K562 (cell line): ENCODE results near the gene NUP153. TPM values are rescaled to one million over a fixed set of nuclear protein-coding genes. Genes with fewer than 3 reads are reported as not detected.
A peak's percentile ranks its signal among the peaks of the same experiment; 100 is the strongest.

Experiments used
- C11orf30 ChIP-seq: fragments of 450-650 bp; IDR thresholded peaks from 2 replicates; pipeline ENCODE4 v1.6.1; 2016; ENCODE audit warnings: low read depth, mild to moderate bottlenecking
- CEBPB ChIP-seq: fragments of 450-650 bp; IDR thresholded peaks from 2 replicates; pipeline ENCODE4 v1.6.1; 2016; ENCODE audit warnings: missing genetic modification characterization, missing compliant biosample characterization
- HDAC1 ChIP-seq, 2 experiments: fragments of 450-650 bp; IDR thresholded peaks; 2 replicates each; pipeline ENCODE4 v1.6.1; 2016 to 2017; ENCODE audit warnings: inconsistent platforms in 1 of 2, mild to moderate bottlenecking in 1 of 2, moderate library complexity in 1 of 2
- ILK ChIP-seq: fragments of 450-650 bp; IDR thresholded peaks from 2 replicates; pipeline ENCODE4 v1.6.1; 2016; ENCODE audit warnings: missing genetic modification characterization, low read depth, mild to moderate bottlenecking, missing compliant biosample characterization, moderate library complexity, borderline replicate concordance
- KDM5B ChIP-seq: fragments of 200-600 bp; sonication (generic); IDR thresholded peaks from 2 replicates; pipeline ENCODE4 v1.6.1; 2012; ENCODE audit warnings: low read depth, mild to moderate bottlenecking, moderate library complexity, low read length, control low read depth, inconsistent platforms; ENCODE audit not compliant: insufficient replicate concordance
- TCF3 ChIP-seq: sonication (generic); formaldehyde crosslinking; IDR thresholded peaks from 2 replicates; pipeline ENCODE4 v1.4.0; 2020; ENCODE audit warnings: mild to moderate bottlenecking, missing genetic modification reagents
- ZNF175 ChIP-seq: fragments of 200-800 bp; sonication (Bioruptor generic); IDR thresholded peaks from 2 replicates; pipeline ENCODE4 v1.6.1; 2016; ENCODE audit warnings: low read depth, mild to moderate bottlenecking, missing genetic modification characterization, missing compliant biosample characterization
- ZNF644 ChIP-seq: fragments of 200-800 bp; sonication (Bioruptor generic); IDR thresholded peaks from 2 replicates; pipeline ENCODE4 v1.6.1; 2016; ENCODE audit warnings: low read depth, missing genetic modification characterization, missing compliant biosample characterization
- polyA plus RNA-seq, 8 experiments: library from polyadenylated mRNA; depleted of rRNA in 4 of 8; stranded (reverse) in 5 of 8; unstranded in 3 of 8; fragments of >200 nt; fragmentation: Nextera tagmentation in 2 of 8; fragmentation: Illumina TruSeq in 1 of 8; extraction: Ambion mirVana in 2 of 8; extraction: Trizol in 1 of 8; gene quantifications; 2 replicates each; pipeline versions ENCODE4 v1.2.1 to v1.2.3, GENCODE V29; 2011 to 2014; ENCODE audit warnings: inconsistent platforms in 1 of 8, missing spikeins in 1 of 8
- total RNA-seq, 7 experiments: library from RNA; depleted of rRNA in 6 of 7; stranded (reverse); fragments of >200 nt in 6 of 7; fragmentation: Illumina TruSeq in 2 of 7; extraction: Trizol in 2 of 7; gene quantifications; 2 replicates each; pipeline versions ENCODE4 v1.2.1 to v1.2.3, GENCODE V29; 2011 to 2021; ENCODE audit warnings: low replicate concordance in 1 of 7
- TF ChIP-seq, protein P1 (sequence below), 2 experiments: fragments of 450-650 bp; IDR thresholded peaks; 2 replicates each; pipeline ENCODE4 v1.6.1; 2016; ENCODE audit warnings: mild to moderate bottlenecking in 2 of 2, borderline replicate concordance in 1 of 2, low read depth in 1 of 2, moderate library complexity in 1 of 2
- TF ChIP-seq, protein P2 (sequence below): sonication (generic); formaldehyde crosslinking; IDR thresholded peaks from 2 replicates; pipeline ENCODE4 v1.8.1; 2023; ENCODE audit warnings: mild to moderate bottlenecking, missing genetic modification reagents
- TF ChIP-seq, protein P3 (sequence below): IDR thresholded peaks from 2 replicates; pipeline ENCODE4 v1.6.1; 2012; ENCODE audit warnings: low read depth, low read length, improper control_type of control experiment, borderline replicate concordance
- TF ChIP-seq, protein P4 (sequence below), 2 experiments: fragments of 450-650 bp; conservative IDR thresholded peaks; 2 replicates each; pipeline ENCODE4 v1.6.1; 2017; ENCODE audit warnings: mild to moderate bottlenecking in 2 of 2, moderate library complexity in 2 of 2

Gene NUP153
- total and polyA plus RNA-seq, 9 of the 15 experiments (the other 6 are each of a cell fraction or from before 2014, with no cell fraction given): 21.9 to 110 (median 84.8) TPM

DNA sequence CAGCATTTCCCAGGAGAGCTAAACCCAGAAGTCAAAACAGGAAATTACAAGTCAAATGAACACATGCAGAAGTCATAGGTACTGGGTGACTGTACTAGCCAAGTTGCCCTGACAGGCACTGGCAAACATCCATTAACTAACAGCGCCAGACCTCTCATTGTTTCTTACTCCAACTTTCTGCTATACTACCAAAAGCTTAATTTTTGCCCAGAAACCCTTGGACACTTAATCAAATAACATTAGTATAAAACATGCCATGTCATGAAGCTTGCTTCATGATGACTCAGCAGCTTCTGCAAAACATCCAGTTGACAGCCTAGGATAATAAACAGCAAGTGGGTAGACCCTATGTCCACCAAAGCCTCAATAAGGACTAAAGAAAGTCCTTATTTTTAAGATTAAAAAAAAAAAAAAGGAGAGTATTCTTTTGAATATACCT lies 3.5 kb downstream of the NUP153 start (continued):
- TF ChIP-seq, protein P1, sequence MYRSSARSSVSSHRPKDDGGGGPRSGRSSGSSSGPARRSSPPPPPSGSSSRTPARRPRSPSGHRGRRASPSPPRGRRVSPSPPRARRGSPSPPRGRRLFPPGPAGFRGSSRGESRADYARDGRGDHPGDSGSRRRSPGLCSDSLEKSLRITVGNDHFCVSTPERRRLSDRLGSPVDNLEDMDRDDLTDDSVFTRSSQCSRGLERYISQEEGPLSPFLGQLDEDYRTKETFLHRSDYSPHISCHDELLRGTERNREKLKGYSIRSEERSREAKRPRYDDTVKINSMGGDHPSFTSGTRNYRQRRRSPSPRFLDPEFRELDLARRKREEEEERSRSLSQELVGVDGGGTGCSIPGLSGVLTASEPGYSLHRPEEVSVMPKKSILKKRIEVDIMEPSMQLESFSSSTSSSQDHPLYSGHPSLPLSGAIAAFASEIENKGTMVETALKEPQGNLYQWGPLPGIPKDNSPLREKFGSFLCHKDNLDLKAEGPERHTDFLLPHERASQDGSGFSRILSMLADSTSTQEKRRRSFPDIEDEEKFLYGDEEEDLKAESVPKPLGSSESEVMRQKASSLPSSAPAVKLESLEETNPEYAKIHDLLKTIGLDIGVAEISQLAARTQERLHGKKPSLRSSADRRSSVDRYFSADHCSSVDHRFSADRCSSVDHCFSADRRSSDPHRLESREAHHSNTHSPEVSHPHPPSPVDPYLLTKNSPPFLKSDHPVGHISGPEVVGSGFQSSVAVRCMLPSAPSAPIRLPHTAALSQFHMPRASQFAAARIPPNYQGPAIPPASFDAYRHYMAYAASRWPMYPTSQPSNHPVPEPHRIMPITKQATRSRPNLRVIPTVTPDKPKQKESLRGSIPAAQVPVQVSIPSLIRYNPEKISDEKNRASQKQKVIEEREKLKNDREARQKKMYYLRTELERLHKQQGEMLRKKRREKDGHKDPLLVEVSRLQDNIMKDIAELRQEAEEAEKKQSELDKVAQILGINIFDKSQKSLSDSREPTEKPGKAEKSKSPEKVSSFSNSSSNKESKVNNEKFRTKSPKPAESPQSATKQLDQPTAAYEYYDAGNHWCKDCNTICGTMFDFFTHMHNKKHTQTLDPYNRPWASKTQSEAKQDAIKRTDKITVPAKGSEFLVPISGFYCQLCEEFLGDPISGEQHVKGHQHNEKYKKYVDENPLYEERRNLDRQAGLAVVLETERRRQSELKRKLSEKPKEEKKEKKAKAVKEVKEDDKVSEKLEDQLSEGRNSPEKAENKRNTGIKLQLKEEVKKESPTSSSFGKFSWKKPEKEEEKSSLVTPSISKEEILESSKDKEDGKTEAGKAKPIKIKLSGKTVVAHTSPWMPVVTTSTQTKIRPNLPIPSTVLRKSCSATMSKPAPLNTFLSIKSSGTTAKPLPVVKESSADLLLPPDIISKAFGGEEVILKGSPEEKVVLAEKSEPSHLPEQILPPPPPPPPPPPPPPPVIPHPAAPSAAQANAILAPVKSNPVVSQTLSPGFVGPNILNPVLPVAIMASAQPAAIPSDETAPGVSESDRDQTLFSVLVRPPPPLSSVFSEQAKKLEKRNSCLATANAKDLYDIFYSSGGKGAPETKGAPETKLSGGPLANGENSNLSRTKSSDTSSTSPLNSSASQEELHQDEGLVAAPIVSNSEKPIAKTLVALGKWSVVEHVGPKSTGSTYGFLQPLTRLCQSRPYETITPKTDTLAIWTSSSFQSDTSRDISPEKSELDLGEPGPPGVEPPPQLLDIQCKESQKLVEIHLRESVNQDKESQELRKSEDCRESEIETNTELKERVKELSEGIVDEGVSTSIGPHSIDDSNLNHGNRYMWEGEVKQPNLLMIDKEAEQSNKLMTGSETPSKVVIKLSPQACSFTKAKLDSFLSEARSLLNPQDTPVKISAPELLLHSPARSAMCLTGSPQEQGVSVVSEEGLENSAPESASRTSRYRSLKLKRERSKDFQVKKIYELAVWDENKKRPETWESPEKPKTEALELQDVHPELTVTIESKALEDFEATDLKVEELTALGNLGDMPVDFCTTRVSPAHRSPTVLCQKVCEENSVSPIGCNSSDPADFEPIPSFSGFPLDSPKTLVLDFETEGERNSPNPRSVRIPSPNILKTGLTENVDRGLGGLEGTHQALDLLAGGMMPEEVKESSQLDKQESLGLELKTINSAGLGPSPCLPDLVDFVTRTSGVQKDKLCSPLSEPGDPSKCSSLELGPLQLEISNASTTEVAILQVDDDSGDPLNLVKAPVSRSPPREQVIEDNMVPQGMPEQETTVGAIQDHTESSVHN (IDR thresholded peaks at IDR 0.05; ENCODE audit: borderline replicate concordance in 1 of 2, low read depth in 1 of 2): peak in 1 of 2 experiments; percentile 65; a peak in 1 of 4 replicates
- TF ChIP-seq C11orf30: peak; percentile 100
- peak; percentile 96 for TF ChIP-seq CEBPB (tag)
- TF ChIP-seq ZNF175: peak; percentile 52; the same call in 1 of the 2 replicates
- TF ChIP-seq, protein P2, sequence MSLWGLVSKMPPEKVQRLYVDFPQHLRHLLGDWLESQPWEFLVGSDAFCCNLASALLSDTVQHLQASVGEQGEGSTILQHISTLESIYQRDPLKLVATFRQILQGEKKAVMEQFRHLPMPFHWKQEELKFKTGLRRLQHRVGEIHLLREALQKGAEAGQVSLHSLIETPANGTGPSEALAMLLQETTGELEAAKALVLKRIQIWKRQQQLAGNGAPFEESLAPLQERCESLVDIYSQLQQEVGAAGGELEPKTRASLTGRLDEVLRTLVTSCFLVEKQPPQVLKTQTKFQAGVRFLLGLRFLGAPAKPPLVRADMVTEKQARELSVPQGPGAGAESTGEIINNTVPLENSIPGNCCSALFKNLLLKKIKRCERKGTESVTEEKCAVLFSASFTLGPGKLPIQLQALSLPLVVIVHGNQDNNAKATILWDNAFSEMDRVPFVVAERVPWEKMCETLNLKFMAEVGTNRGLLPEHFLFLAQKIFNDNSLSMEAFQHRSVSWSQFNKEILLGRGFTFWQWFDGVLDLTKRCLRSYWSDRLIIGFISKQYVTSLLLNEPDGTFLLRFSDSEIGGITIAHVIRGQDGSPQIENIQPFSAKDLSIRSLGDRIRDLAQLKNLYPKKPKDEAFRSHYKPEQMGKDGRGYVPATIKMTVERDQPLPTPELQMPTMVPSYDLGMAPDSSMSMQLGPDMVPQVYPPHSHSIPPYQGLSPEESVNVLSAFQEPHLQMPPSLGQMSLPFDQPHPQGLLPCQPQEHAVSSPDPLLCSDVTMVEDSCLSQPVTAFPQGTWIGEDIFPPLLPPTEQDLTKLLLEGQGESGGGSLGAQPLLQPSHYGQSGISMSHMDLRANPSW (CRISPR knock-in tag): no peak
- TF ChIP-seq, protein P3, sequence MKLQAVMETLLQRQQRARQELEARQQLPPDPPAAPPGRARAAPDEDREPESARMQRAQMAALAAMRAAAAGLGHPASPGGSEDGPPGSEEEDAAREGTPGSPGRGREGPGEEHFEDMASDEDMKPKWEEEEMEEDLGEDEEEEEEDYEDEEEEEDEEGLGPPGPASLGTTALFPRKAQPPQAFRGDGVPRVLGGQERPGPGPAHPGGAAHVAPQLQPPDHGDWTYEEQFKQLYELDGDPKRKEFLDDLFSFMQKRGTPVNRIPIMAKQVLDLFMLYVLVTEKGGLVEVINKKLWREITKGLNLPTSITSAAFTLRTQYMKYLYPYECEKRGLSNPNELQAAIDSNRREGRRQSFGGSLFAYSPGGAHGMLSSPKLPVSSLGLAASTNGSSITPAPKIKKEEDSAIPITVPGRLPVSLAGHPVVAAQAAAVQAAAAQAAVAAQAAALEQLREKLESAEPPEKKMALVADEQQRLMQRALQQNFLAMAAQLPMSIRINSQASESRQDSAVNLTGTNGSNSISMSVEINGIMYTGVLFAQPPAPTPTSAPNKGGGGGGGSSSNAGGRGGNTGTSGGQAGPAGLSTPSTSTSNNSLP: peak; percentile 89; the same call in 1 of the 2 replicates
- 0 out of 2 replicates have a peak, but pooled peaks have one; percentile 8 for TF ChIP-seq TCF3 (CRISPR knock-in tag)
- TF ChIP-seq, protein P4, sequence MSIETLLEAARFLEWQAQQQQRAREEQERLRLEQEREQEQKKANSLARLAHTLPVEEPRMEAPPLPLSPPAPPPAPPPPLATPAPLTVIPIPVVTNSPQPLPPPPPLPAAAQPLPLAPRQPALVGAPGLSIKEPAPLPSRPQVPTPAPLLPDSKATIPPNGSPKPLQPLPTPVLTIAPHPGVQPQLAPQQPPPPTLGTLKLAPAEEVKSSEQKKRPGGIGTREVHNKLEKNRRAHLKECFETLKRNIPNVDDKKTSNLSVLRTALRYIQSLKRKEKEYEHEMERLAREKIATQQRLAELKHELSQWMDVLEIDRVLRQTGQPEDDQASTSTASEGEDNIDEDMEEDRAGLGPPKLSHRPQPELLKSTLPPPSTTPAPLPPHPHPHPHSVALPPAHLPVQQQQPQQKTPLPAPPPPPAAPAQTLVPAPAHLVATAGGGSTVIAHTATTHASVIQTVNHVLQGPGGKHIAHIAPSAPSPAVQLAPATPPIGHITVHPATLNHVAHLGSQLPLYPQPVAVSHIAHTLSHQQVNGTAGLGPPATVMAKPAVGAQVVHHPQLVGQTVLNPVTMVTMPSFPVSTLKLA (conservative IDR thresholded peaks at IDR 0.05): peak; percentile 48 to 72
- TF ChIP-seq HDAC1 (IDR thresholded peaks at IDR 0.05): peak in 1 of 2 experiments; percentile 66; a peak in 2 of 4 replicates
- TF ChIP-seq ZNF644 (tag): peak; percentile 65; the same call in 1 of the 2 replicates
- no peak for TF ChIP-seq KDM5B
- 0 out of 2 replicates have a peak, but pooled peaks have one; percentile 62 for TF ChIP-seq ILK (tag)
